GM18502 (cell line): ENCODE data around the gene IPPK.
"Not testable (repeated sequence)": the region's sequence is repeated elsewhere in the genome, so short reads cannot be mapped to it uniquely, and the experiment has no call there.

Experiments used
- ATAC-seq: cut with Tn5 transposase; IDR thresholded peaks from one replicate; pipeline ENCODE4 v1.9.1; 2021; ENCODE audit warnings: mild to moderate bottlenecking; ENCODE audit not compliant: unreplicated experiment, poor library complexity

The IPPK gene

DNA sequence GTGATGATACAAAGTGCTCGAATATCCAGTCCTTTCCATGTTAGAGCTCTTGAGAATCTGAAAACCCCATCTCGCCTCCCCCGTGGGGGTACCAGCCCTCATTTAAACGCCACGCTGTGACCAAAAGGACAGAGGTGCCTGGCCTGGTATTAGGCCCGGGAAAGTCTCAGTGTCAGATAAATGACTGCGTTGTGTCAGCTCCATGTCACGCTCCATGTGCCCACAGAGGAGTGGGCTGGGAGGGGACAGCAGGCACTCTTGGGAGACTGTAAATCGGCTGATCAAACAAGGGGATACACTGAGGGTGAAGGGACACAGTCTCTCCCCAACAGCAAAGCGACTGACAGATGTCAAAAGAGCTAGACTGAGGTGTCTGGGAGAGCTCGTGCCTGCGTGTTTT is 68.5 kb downstream of the IPPK start:
- no peak for ATAC-seq

DNA sequence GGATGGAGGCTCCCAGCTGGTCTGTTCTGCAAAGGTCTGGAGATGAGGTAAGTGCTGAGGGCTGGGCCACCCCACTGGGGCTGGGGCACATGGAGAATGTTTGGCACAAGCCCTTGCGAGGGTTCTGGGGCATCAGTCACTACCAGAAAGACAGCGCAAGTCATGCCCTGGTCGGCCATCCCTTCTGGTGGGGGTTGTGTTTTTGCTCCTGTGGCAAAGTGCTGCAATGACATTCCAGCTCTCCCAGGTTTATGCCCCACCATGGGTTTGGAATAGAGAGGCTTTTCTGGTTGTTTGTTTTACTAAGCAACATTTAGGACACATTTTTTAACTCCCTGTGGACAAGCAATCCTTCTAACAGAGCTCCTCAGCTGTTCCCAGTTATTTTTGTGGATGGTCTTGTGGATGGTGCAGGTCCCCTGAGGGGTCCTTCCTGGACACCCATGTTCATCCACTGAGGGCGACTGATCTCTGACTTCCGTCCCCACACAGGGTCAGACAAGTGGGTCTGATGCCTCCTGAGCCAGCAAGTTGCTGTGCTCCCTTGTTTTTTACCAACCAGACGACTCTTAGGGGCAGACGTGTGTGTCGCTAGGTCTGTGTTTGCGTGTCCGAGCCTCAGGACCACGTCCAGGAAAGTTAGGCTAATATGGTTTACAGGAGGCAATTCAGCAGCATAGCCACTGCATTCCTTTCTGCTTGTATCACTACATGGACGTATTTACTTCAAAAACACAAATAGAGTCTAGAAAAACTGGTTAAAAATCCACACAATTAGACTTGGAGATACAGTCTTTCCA is 69.3 kb downstream of the IPPK start:
- ATAC-seq = no peak

- no peak for ATAC-seq
Measured at GRCh38 chr9:92599938-92600461, 69.9 kb downstream of the IPPK start.

- ATAC-seq = no peak
Measured at GRCh38 chr9:92598382-92598781, 71.5 kb downstream of the IPPK start.

DNA sequence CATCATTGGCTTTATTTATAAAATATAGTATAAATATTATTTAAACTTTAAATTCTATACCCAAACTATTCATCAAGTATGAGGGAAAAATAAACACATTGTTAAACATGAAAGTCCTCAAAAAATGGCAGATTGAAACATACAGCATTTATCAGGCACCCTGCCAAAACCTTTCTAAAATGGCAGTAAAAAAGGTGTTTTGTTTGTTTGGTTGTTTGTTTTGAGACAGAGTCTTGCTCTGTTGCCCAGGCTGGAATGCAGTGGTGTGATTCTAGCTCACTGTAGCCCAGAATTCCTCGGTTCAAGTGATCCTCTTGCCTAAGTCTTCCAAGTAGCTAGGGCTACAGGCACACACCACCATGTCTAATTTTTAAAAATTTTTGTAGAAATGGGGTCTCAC is 74.0 kb downstream of the IPPK start:
- no peak for ATAC-seq

DNA sequence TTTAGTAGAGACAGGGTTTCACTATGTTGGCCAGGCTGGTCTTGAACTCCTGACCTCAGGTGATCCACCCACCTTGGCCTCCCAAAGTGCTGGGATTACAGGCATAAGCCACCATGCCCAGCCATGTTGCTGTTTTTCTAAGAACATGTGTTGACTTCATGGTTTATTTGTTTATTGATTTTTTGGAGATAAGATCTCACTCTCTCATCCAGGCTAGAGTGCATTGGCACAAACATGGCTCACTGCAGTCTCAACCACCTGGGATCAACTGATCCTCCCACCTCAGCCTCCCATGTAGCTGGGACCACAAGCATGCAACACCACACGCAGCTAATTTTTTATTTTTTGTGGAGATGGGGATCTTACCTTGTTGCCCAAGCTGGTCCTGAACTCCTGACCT is 74.9 kb downstream of the IPPK start:
- ATAC-seq = not testable (repeated sequence)

DNA sequence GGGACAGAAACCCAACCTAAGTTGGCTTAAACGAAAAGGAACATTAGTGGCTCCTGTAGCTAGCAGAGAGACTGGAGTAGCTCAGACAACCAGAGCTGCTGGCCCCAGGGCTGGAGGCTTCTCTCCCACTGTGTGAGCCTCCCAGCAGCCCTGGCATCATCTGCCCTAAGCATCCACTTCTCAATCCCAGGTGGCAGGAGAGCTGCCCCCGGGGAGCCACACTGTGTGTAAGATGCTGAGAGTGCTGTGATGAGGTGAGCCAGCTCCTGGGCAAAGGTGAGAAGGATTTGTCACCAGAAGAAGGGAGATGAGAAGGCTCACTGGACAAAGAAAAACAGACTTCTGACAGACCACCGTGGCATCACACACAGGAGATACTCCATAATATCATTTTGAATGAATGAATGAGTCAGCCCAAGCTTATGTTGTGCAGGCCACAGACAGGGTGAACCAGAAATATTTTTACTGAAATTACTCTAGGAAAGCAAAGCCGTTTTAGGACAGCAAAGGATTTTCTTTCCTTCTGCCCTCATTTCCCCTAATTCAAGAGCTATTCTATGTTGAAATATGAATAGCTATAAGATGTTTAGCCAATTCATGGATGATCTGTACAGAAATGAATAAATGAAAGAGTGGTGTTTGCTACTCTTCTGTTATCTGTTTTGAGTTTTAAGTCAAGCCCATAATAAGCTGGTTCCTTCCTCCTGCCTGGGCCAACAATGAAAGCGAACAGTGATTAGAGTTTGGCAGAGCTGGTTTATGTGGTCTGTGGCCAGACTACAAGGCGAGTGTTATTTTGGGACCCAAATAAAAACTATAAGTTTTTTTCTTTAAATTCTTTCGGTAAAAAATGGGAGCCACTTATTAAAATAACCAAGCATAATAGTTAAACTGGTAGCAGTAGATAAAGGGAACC is 76.7 kb downstream of the IPPK start:
- no peak for ATAC-seq

DNA sequence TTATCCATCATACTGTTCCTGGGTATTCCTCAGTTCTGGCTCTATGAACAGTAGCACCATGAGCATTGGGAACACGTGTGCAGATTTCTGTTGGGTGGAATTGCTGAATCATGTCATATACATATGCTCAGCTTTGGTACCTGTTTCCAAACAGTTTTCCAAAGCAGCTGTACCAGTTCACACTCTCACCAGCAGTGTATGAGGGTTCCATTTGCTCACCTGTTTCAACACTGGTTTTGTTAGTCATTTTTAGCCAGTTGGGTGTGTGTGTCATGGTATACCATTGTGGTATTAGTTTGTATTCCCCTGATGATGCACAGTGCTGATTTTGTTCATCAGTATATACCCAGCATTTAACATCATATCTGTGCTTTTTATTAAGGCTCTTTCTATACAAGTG is 77.4 kb downstream of the IPPK start:
- no peak for ATAC-seq

GRCh38 chr9:92590377-92590776 is 79.6 kb downstream of the IPPK start:
- ATAC-seq = no peak

DNA sequence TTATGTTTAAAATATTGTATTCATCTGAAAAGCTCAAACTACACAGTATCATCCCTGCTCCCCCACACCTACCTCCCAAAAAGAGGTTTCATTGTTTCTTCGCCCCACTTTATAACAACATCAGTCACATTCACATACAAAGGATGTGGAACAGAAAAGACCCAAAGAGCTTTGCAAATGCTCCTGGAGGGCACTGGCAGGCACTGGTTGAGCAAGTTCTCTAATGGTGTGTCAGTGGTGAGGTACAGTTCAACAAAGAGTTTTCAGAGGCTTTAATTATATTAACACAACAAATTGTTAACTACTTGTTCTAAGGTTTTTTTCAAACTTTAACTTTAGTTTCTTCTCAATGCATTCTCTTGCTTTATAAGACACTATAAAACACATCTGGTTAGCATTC is 80.0 kb downstream of the IPPK start:
- ATAC-seq = no peak

DNA sequence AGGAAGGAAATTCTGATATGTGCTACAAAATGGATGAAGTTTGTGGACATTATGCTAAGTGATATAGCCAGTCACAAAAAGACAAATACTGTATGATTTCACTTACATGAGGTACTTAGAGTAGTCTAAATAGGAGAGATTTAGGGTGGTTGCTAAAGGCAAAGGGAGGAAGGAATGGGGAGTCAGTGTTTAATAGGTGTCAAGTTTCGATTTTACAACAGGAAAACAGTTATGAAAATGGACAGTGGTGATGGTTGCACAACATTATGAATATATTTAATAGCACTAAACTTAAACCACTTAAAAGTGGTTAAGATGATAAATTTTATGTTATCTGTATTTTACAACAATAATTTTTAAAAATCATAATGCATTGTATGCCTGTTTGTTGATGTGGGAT is 93.8 kb downstream of the IPPK start:
- no peak for ATAC-seq

DNA sequence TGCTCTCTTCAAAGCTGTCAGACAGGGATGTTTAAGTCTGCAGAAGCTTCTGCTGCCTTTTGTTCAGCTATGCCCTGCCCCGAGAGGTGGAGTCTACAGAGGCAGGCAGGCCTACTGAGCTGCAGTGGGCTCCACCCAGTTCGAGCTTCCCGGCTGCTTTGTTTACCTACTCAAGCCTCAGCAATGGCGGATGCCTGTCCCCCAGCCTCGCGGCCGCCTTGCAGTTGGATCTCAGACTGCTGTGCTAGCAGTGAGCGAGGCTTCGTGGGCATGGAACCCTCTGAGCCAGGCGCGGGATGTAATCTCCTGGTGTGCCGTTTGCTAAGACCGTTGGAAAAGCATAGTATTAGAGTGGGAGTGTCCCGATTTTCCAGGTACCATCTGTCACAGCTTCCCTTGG is 96.3 kb downstream of the IPPK start:
- ATAC-seq = not testable (repeated sequence)

DNA sequence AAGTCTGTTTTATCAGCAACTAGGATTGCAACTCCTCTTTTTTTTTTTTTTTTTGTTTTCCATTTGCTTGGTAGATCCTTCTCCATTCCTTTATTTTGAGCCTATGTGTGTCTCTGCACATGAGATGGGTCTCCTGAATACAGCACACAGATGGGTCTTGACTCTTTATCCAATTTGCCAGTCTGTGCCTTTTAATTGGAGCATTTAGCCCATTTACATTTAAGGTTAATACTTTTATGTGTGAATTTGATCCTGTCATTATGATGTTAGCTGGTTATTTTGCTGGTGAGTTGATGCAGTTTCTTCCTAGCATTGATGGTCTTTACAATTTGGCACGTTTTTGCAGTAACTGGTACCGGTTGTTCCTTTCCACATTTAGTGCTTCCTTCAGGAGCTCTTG is 98.1 kb downstream of the IPPK start:
- ATAC-seq = not testable (repeated sequence)

DNA sequence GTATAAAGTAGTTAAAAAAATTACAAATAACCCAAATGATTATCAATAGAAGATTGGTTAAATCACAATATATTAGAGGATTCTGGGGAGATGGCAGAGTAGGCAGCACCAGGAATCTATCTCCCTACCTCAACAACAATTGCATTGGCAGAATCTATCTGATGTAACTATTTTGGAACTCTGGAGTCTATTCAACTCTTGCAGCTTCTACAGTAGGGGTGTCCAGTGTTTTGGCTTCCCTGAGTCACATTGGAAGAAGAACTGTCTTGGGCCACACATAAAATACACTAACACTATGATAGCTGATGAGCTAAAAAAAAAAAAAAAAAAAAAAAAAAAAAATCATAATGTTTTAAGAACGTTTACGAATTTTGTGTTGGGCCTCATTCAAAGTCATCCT is 104.9 kb downstream of the IPPK start:
- no peak for ATAC-seq

DNA sequence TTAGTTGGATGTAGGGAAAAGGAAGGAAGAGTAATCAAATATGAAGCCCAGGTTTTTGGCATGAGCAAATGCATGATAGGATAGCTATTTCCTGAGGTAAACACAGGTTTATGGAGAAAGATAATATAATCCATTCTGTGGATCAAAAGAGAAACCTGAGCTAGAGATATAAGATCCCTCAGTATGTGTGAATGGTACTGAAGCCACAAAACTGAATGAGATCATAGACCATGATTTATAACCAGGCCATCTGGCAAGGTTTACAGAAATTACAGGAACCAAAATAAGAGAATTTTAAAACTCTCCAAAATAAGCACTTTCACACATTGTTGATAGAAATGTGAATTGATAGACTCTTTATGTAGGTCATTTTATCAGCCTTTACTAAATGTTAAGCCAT is 105.4 kb downstream of the IPPK start:
- no peak for ATAC-seq
